ENCODE measurements around the gene BARX2. TPM values are rescaled to one million over a fixed set of nuclear protein-coding genes. Genes with fewer than 3 reads are reported as not detected.

Gene BARX2
- total RNA-seq, 2 experiments from 2014 or later, result 0.29 to 0.71 TPM

DNA sequence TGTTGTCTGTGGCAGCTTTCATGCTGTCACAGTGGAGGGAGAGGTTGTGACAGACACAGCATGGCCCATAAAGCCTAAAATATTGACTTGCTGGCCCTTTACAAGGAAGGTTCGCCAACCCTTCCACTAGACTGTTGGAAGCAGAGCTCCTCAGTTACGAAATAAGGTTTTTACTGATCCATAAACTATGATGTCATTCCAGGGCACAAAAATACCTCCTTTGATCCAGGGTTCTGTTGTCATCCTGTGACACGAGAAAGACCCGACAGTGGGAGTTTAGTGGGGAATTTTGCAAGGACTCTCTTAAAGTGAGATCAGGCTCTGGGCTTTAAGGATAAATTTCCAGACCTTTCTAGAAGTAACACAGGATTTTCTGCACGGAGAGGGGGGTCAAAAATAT lies 15.7 kb downstream of the BARX2 start:
- H3K27me3 Mint-ChIP-seq, result peaks cover 20% of the 10 kb centered on the region
- no peaks in the 10 kb centered on the region for H3K9me3 Mint-ChIP-seq
- H3K4me1 Mint-ChIP-seq (ENCODE audit: low read depth), result no peaks in the 10 kb centered on the region
- no peaks in the 10 kb centered on the region for H3K36me3 Mint-ChIP-seq
- intact Hi-C loops (cut with micrococcal nuclease), result no loop called here
- no peak for DNase-seq
- H3K27ac Mint-ChIP-seq, result no peak overlapping the region
- ChIA-PET POLR2A (no interaction called here), CTCF (no interaction called here)
- no peak overlapping the region for H3K4me3 Mint-ChIP-seq

DNA sequence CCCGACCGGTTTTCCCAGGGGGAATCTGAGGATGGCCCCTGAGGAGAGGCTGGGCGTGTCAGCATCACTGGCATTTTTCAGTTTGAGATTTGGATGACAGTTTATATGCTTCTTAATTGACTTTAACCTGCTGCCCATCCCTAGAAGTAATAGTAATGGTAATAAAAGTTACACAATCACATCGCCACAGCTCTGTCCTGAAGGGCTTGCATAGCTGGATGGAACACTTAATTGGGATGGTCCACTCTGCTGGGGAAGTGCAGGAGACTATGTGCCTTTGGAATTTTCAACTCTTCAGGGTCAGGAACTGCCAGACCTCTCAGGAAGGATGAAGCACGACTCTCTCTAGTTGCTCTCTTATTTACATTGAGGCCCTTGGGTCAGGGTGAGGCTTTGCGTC lies 16.2 kb downstream of the BARX2 start:
- POLR2A ChIA-PET, result no interaction called here
- CTCF ChIA-PET, result no interaction called here
- H3K9me3 Mint-ChIP-seq, result no peaks in the 10 kb centered on the region
- no peaks in the 10 kb centered on the region for H3K36me3 Mint-ChIP-seq
- no peaks in the 10 kb centered on the region for H3K4me1 Mint-ChIP-seq (ENCODE audit: low read depth)
- H3K27ac Mint-ChIP-seq, result no peak overlapping the region
- no peak for DNase-seq
- peaks cover 20% of the 10 kb centered on the region for H3K27me3 Mint-ChIP-seq
- no peak overlapping the region for H3K4me3 Mint-ChIP-seq
- intact Hi-C loops (cut with micrococcal nuclease), result no loop called here

DNA sequence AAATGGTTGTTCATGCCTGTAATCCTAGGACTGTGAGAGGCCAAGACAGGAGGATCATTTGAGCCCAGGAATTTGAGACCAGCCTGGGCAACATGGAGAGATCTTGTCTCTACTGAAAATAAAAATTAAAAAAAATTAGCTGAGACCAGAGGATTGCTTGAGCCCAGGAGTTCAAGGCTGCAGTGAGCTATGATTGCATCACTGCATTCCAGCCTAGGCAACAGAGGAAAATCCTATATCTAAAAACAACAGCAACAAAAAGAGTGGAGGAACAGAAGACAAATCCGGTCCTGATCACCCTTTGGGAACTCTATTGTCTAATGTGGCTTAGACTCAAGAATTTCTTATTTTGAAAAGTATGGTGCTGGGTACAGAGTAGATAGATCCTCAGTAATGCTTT lies 17.3 kb downstream of the BARX2 start:
- no peaks in the 10 kb centered on the region for H3K36me3 Mint-ChIP-seq
- no peak for DNase-seq
- no peak overlapping the region for H3K4me3 Mint-ChIP-seq

DNA sequence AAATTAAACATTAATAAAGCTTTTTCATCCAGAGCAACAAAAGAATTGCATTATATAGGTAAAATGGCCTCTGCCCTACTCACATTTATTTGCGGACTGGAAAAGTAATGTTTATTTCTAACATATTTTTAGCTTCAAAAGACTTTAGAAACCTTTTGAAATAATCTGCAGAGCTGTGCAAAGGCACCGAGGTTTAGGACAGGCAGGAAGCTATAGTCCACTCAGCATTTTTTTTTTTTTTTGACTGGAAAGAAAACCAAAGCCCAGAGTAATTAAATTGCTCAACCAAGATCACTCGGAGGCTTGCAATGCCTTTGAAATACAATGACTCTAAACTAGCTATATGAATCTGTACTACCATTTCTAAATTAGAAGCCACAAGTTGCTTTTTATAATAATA lies 19.1 kb downstream of the BARX2 start:
- POLR2A ChIA-PET, result no interaction called here
- intact Hi-C loops (cut with micrococcal nuclease), result no loop called here
- H3K4me3 Mint-ChIP-seq, result no peak overlapping the region

More for the DNA sequence above, 17.3 kb downstream of the BARX2 start:
- H3K27ac Mint-ChIP-seq, result no peak overlapping the region
- intact Hi-C loops (cut with micrococcal nuclease), result no loop called here
- ChIA-PET CTCF (no interaction called here), POLR2A (no interaction called here)
- H3K4me1 Mint-ChIP-seq (ENCODE audit: low read depth), result no peaks in the 10 kb centered on the region
- H3K27me3 Mint-ChIP-seq, result peaks cover 20% of the 10 kb centered on the region
- H3K9me3 Mint-ChIP-seq, result no peaks in the 10 kb centered on the region

DNA sequence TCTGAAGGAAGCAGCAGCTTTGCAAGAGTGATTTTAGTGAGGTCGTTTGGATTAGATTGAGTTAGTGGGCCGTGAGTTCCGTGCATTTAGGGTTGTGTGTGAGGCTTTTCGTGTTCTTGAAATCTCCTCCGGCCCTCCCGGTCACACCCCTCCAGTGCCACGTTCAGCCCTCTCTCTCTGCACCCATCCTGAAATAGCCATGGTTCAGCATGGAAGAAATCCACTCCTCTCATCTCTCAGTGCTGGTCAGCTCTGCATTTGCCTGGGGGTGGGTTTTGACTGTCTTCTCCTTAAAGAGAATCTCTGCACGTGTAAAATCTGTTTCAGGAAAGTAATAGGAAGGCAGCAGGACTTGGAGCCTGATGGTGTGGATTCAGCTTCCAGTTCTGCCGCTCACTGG lies 19.8 kb downstream of the BARX2 start:
- no peak overlapping the region for H3K4me3 Mint-ChIP-seq
- peaks cover 13% of the 10 kb centered on the region for H3K27me3 Mint-ChIP-seq
- ChIA-PET POLR2A (no interaction called here), CTCF (no interaction called here)
- H3K9me3 Mint-ChIP-seq, result no peaks in the 10 kb centered on the region
- DNase-seq, result no peak
- H3K36me3 Mint-ChIP-seq, result no peaks in the 10 kb centered on the region
- intact Hi-C loops (cut with micrococcal nuclease), result no loop called here
- H3K27ac Mint-ChIP-seq, result no peak overlapping the region
- H3K4me1 Mint-ChIP-seq (ENCODE audit: low read depth), result no peaks in the 10 kb centered on the region

More for the DNA sequence above, 19.1 kb downstream of the BARX2 start:
- Mint-ChIP-seq H3K27ac (no peak overlapping the region), H3K27me3 (peaks cover 21% of the 10 kb centered on the region), H3K9me3 (no peaks in the 10 kb centered on the region), H3K4me1 (ENCODE audit: low read depth) (no peaks in the 10 kb centered on the region), H3K36me3 (no peaks in the 10 kb centered on the region)
- CTCF ChIA-PET, result no interaction called here
- no peak for DNase-seq

DNA sequence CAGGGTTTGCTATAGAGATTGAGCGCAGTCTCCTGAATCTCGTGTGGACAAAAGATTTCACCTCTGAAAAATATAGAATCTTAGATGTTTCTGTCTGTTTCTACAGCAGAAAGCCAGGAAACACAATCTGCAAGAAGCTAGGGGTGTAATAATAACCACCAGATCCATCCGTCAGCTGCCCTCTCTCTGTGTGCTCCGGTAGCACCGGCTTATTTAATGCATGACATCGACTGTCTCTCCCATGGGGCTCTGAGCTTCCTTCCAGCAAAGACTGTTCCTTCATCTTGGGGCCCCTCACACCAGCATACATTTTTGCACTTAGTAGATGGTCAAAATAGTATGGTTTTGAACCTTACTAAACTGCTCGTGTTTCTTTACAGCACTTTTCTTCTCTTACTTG lies 20.2 kb downstream of the BARX2 start:
- CTCF ChIA-PET, result no interaction called here

DNA sequence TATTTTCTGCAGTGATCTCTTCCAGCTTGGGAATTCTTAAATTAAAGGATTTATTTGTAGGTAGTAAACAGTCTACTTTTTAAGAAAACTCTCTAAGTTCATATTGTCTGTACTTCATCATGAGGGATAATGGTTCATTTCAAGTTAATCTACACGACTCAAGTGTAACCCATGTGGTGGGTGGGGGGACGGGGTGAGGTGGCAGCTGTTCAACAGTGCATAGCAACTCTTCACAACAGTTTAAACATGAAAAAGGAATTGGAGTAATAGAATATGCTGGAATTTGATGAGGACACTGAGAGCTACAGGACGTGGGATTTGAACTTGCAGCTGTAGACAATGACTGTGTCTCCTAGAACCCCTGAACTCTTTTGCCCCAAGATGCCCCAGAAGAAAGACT lies 20.8 kb downstream of the BARX2 start:
- no peak for DNase-seq
- peaks cover 10% of the 10 kb centered on the region for H3K27me3 Mint-ChIP-seq
- intact Hi-C loops (cut with micrococcal nuclease), result no loop called here
- no peaks in the 10 kb centered on the region for H3K36me3 Mint-ChIP-seq
- ChIA-PET CTCF (interaction anchor here (1.4 kb wide), 1 partner anchor 20 kb away, joined by 3 read pairs; no protein-coding TSS in a partner anchor), POLR2A (no interaction called here)
- H3K9me3 Mint-ChIP-seq, result no peaks in the 10 kb centered on the region
- H3K4me1 Mint-ChIP-seq (ENCODE audit: low read depth), result no peaks in the 10 kb centered on the region
- no peak overlapping the region for H3K27ac Mint-ChIP-seq
- H3K4me3 Mint-ChIP-seq, result no peak overlapping the region

More for the DNA sequence above, 20.2 kb downstream of the BARX2 start:
- Mint-ChIP-seq H3K9me3 (no peaks in the 10 kb centered on the region), H3K4me3 (no peak overlapping the region), H3K27ac (no peak overlapping the region), H3K36me3 (no peaks in the 10 kb centered on the region), H3K27me3 (peaks cover 10% of the 10 kb centered on the region), H3K4me1 (ENCODE audit: low read depth) (no peaks in the 10 kb centered on the region)
- intact Hi-C loops (cut with micrococcal nuclease), result no loop called here
- POLR2A ChIA-PET, result no interaction called here
- DNase-seq, result no peak

DNA sequence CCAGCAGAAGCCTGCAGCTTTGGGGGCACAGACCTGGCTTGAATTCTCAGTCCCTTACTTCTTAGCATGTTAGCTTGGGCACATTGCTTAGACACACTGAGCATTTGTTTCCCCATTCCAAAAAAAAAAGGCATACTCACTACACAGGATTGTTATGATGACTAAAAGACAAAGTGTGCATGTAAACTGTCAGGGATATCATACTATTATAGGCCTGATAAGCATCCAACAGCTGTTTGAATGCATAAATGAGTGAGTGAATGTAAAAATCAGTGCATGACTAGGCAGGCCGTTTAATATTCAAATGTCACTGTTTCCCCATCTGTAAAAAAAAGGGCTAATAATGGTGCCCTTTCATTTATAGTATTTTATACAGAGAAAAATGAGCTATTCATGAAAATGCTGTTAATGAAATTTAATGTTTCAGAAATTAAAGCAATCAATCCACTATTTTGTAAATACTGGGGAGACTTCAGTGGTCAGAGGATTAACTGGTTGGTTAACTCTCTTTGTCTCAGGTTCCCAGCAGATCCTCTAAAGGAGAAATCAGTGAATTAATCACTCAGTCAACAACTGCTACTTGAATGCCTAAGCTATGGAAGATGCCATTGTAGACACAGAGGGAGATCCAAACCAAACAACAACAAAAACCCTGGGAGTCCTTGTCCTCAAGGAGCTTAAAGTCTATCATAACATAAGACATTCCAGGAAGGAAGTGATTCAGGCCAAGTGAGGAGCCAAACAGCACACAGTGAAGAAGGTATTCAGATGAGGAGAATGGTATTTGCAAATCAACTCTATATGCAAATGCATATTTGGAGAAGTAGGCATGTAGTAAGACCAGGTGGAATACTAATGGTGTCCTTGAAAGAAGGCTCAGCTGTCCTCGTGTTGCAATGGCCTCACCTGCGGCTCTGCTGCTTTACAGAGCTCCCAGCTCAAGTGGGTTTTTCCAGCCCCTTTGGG lies 26.8 kb downstream of the BARX2 start:
- ChIA-PET POLR2A (no interaction called here), CTCF (interaction anchor here (0.9 kb wide), 1 partner anchor 36 kb away, joined by 4 read pairs; no protein-coding TSS in a partner anchor)
- H3K9me3 Mint-ChIP-seq, result no peaks in the 10 kb centered on the region
- H3K27ac Mint-ChIP-seq, result no peak overlapping the region
- no peaks in the 10 kb centered on the region for H3K4me1 Mint-ChIP-seq (ENCODE audit: low read depth)
- no peak overlapping the region for H3K4me3 Mint-ChIP-seq
- DNase-seq, result no peak
- no peaks in the 10 kb centered on the region for H3K36me3 Mint-ChIP-seq
- peaks cover 13% of the 10 kb centered on the region for H3K27me3 Mint-ChIP-seq
- intact Hi-C loops (cut with micrococcal nuclease), result no loop called here

DNA sequence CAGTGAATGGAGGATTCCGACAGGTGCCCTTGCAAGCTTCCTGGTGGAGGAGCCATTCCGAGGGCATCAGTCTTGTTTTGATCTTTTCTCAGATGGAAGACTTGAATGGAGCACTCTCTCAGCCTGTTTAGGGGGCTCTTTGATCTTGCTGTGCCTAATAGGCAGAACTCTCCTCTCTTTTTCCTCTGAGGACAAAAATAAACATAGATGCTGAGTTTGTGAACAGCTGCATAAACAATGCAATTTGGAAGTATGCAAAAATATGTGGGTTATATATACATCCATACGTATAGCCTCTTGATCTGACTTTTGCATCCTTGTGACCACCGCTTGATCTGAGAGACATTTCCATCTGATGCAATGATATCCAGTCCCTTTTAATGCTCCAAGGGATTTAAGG lies 29.1 kb downstream of the BARX2 start:
- Mint-ChIP-seq H3K9me3 (no peaks in the 10 kb centered on the region), H3K27ac (no peak overlapping the region), H3K27me3 (peaks cover 10% of the 10 kb centered on the region), H3K4me3 (no peak overlapping the region), H3K4me1 (ENCODE audit: low read depth) (no peaks in the 10 kb centered on the region), H3K36me3 (no peaks in the 10 kb centered on the region)
- CTCF ChIA-PET, result no interaction called here
- no peak for DNase-seq
- intact Hi-C loops (cut with micrococcal nuclease), result no loop called here
- POLR2A ChIA-PET, result no interaction called here

DNA sequence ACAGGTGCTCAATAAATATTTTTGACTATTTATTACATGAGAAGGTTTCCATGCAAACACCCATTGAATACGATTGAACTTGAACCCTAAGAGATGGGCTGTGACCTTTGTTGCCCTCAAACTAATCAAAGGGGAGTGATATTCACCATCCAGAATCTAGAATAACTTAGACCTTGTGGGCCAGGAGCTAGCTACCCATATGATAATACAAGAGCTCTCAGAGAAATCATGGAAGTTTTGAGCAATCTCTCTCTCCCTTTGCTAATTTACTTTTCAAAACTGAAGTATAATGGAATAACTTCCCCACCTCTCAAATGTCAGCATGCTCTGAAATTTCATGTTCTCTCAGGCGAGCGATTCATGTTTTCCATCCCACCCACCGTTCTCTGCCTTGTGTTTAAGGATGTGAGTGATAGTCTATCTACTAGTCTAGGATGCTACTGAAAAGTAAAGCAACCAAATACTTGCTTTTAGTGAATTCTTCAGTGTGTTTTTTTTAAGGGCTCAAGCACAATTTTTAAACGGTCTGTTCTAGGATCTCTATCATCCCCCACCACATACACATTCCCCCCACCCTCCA lies 33.3 kb downstream of the BARX2 start:
- intact Hi-C loops (cut with micrococcal nuclease), result no loop called here
- peaks cover 15% of the 10 kb centered on the region for H3K27me3 Mint-ChIP-seq
- H3K36me3 Mint-ChIP-seq, result no peaks in the 10 kb centered on the region
- H3K27ac Mint-ChIP-seq, result no peak overlapping the region
- no peak overlapping the region for H3K4me3 Mint-ChIP-seq
- H3K4me1 Mint-ChIP-seq (ENCODE audit: low read depth), result no peaks in the 10 kb centered on the region
- H3K9me3 Mint-ChIP-seq, result no peaks in the 10 kb centered on the region
- CTCF ChIA-PET, result no interaction called here
- peak; percentile 18 for DNase-seq
- POLR2A ChIA-PET, result no interaction called here

DNA sequence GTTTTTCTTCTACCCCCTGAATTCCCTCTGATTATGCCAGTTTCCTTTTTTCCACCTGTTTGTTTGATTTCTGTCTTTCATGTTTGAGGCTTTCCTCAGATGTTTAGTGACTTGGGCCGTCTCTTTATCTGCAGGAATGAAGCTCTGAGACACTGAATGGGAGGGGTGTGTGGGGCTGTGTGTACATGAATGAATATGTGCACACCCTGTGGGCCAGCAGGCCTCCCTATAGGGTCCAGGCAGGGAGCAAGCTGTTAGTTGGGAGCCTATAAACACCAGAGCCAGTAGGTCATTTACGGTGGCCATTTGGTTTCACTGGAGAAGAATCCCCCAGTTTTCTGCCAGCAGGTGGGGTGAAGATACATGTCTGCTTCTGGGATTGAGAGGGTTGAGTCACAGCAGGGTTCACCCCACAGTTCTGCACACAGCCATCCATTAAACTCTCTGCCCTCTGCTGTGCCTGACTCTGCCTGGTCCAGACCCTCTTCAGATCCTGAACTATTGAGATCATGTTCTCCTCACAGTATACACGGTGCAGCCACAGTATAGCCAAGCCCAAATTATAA lies 34.8 kb downstream of the BARX2 start:
- Mint-ChIP-seq H3K36me3 (no peaks in the 10 kb centered on the region), H3K27me3 (peaks cover 12% of the 10 kb centered on the region), H3K27ac (no peak overlapping the region), H3K4me1 (ENCODE audit: low read depth) (no peaks in the 10 kb centered on the region), H3K4me3 (no peak overlapping the region), H3K9me3 (no peaks in the 10 kb centered on the region)
- intact Hi-C loops (cut with micrococcal nuclease), result no loop called here
- CTCF ChIA-PET, result no interaction called here
- POLR2A ChIA-PET, result no interaction called here
- DNase-seq, result peak; percentile 13

DNA sequence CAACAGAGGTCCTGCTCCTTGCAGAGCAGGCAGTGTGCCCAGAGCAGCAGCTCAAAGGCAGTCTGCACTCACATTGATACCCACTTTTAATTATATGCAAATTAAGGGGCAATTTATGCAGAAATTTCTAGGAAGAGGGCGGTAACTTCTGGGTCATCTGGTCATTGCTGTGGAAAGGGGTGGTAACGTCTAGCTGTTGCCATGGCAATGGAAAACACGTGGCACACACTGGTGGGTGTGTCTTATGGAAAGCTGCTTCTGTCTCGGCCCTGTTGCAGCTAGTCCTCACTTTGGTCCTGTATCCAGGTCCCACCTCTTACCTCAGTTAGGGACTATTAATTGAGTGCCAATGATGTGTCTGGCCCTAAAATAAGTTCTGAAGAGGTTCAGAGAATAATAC lies 36.8 kb downstream of the BARX2 start:
- no peaks in the 10 kb centered on the region for H3K36me3 Mint-ChIP-seq
- H3K27ac Mint-ChIP-seq, result no peak overlapping the region
- intact Hi-C loops (cut with micrococcal nuclease), result no loop called here
- no peak overlapping the region for H3K4me3 Mint-ChIP-seq
- ChIA-PET POLR2A (no interaction called here), CTCF (no interaction called here)
- H3K4me1 Mint-ChIP-seq (ENCODE audit: low read depth), result no peaks in the 10 kb centered on the region
- peaks cover 6% of the 10 kb centered on the region for H3K27me3 Mint-ChIP-seq
- DNase-seq, result no peak
- no peaks in the 10 kb centered on the region for H3K9me3 Mint-ChIP-seq
